Measurements from ENCODE around the gene FAM107B. TPM values are rescaled to one million over a fixed set of nuclear protein-coding genes. Genes with fewer than 3 reads are reported as not detected.

The FAM107B gene
- total and polyA plus RNA-seq, 11 donors = 1.9 to 27.6 (median 4.9) TPM

DNA sequence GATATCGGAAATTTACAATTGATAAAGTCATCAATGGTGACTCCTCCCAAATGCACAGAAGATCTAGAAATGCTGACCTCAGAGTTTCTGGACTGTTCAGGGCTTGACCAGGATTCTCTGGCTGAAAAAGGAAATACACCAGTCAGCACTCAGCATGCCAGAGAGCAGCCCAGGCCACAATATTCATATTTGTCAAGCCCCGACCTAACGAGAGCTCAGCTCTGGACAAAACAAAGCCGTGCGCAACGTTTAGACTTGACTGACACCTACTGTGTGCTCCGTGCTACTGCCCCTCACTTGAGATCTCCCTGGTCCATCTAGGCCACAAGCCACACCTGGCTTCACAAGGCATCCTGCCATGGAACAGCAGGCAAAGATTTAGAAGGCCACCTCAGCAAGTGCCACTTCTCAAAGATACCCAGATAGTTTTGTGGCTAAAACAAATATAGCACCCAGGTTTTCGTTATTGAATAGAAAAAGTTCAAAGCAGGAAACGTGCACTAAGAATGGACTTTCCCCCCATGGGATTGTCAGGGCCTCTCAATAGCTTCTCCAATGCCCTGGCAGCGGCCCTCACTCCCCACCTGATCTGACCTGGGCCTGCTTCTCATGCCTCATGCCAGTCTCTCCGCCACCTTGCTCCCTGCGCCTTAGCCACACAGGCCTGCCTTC is 218.3 kb downstream of the FAM107B start:
- ATAC-seq = peak in 3 of 4 donors; percentile 39 to 67 (median 47)
- Histone ChIP-seq H3K36me3 (no peaks in the 10 kb centered on the region), H3K4me3 (no peak overlapping the region), H3K27ac (peak overlapping the region in 1 of 12 donors; percentile 79), H3K27me3 (no peaks in the 10 kb centered on the region), H3K9me3 (no peaks in the 10 kb centered on the region), H3K4me1 (peaks cover 0 to 81% (median 0%) of the 10 kb centered on the region in 12 donors)
- intact Hi-C loops (cut with DNase I) = no loop called here
- no peak for DNase-seq
- WGBS, 4 donors = 61 to 68% (median 64%) methylated on average over 11 to 12 of the region's 12 CpGs
- TF ChIP-seq, protein P1, sequence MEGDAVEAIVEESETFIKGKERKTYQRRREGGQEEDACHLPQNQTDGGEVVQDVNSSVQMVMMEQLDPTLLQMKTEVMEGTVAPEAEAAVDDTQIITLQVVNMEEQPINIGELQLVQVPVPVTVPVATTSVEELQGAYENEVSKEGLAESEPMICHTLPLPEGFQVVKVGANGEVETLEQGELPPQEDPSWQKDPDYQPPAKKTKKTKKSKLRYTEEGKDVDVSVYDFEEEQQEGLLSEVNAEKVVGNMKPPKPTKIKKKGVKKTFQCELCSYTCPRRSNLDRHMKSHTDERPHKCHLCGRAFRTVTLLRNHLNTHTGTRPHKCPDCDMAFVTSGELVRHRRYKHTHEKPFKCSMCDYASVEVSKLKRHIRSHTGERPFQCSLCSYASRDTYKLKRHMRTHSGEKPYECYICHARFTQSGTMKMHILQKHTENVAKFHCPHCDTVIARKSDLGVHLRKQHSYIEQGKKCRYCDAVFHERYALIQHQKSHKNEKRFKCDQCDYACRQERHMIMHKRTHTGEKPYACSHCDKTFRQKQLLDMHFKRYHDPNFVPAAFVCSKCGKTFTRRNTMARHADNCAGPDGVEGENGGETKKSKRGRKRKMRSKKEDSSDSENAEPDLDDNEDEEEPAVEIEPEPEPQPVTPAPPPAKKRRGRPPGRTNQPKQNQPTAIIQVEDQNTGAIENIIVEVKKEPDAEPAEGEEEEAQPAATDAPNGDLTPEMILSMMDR (IDR thresholded peaks at IDR 0.05) = peak in 6 of 12 donors; percentile 6 to 31 (median 16)
- TF ChIP-seq POLR2A (IDR thresholded peaks at IDR 0.05) = no peak

DNA sequence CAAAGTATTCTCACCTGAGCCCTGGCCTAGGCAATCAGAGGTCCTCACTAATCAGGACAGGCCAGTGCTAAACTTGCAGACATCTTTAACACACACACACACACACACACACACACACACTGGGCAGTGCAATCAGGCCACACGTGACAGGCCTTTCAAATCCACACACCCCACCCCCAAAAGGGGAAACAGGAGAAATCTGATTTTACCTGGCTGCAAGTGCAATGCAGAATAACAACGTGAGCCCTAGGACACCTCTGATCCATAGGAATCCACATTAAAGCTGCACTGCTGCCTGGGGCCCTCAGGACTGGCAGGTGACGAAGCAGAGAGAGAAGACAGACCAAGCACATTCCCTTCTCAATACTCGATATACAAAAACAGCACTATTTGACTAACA is 218.9 kb downstream of the FAM107B start:
- DNase-seq (no peak), ATAC-seq (peak in 1 of 4 donors; percentile 51)
- no peak overlapping the region for H3K4me3 ChIP-seq
- H3K4me1 ChIP-seq = peaks cover 0 to 81% (median 0%) of the 10 kb centered on the region in 12 donors
- intact Hi-C loops (cut with DNase I) = no loop called here
- no peaks in the 10 kb centered on the region for H3K9me3 ChIP-seq
- H3K27me3 ChIP-seq = no peaks in the 10 kb centered on the region
- H3K36me3 ChIP-seq = no peaks in the 10 kb centered on the region
- H3K27ac ChIP-seq = peak overlapping the region in 1 of 12 donors; percentile 79
- TF ChIP-seq POLR2A (IDR thresholded peaks at IDR 0.05) = no peak
- TF ChIP-seq, protein P1 (IDR thresholded peaks at IDR 0.05) = no peak
- WGBS, 4 donors = 51 to 68% (median 58%) methylated on average over 4 of the region's 4 CpGs

DNA sequence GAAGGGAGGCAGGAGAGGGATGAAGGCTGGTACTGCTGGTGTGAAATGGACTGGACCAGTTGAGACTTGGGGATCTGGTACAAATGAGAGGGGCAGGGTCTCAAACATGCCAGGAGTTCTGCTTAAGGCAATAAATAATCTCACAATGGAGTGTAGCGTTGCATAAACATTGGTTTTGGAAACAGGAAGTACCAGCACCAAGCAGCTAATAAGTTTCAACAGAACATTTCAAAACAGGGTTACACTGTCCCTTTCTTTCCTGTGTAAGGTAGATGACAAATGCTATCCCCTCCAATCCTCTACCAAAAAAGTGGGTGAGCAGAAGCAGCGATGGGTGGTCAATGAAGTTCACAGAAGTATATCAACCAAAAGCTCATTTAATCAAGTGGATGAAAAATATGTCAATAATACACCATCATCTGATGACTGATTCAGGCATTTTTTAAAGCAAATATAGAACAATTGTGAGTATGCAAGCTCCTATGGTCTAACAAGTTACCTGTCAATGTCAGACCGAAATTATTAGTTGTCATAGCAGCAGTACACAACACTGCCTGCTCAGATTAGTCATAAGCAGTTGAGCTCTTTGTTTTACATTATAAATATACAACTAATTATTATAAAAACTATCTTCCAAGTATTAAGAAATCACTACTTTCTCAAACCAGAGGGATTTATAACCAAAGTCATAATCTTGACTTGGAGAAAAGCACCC is 220.0 kb downstream of the FAM107B start:
- TF ChIP-seq, protein P1 (IDR thresholded peaks at IDR 0.05) = no peak
- no peak for TF ChIP-seq POLR2A (IDR thresholded peaks at IDR 0.05)
- no peaks in the 10 kb centered on the region for H3K9me3 ChIP-seq
- peaks cover 0 to 80% (median 0%) of the 10 kb centered on the region in 12 donors for H3K4me1 ChIP-seq
- no peak for DNase-seq
- intact Hi-C loops (cut with DNase I) = no loop called here
- H3K27ac ChIP-seq = peak overlapping the region in 1 of 12 donors; percentile 74
- no peak overlapping the region for H3K4me3 ChIP-seq
- no peaks in the 10 kb centered on the region for H3K27me3 ChIP-seq
- H3K36me3 ChIP-seq = no peaks in the 10 kb centered on the region
- 88 to 95% (median 89%) methylated on average over 3 of the region's 3 CpGs for WGBS, 4 donors
- ATAC-seq = peak in 3 of 4 donors; percentile 34 to 56 (median 50)

- intact Hi-C loops (cut with DNase I) = no loop called here
- 85 to 93% (median 91%) methylated on average over 3 of the region's 3 CpGs for WGBS, 4 donors
Observed at GRCh38 chr10:14554091-14554490, 220.6 kb downstream of the FAM107B start.

More at GRCh38 chr10:14554091-14554490, 220.6 kb downstream of the FAM107B start:
- H3K36me3 ChIP-seq = no peaks in the 10 kb centered on the region
- ATAC-seq (no peak), DNase-seq (no peak)
- H3K4me3 ChIP-seq = no peak overlapping the region
- TF ChIP-seq POLR2A (IDR thresholded peaks at IDR 0.05) = no peak
- TF ChIP-seq, protein P1 (IDR thresholded peaks at IDR 0.05) = no peak
- peak overlapping the region in 1 of 12 donors; percentile 74 for H3K27ac ChIP-seq
- H3K9me3 ChIP-seq = no peaks in the 10 kb centered on the region
- H3K4me1 ChIP-seq = peaks cover 0 to 84% (median 0%) of the 10 kb centered on the region in 12 donors
- H3K27me3 ChIP-seq = no peaks in the 10 kb centered on the region

Data from heart left ventricle (tissue), 16 donors.